HCT116 (cell line): Measurements from ENCODE around the gene HDAC5. TPM values are rescaled to one million over a fixed set of nuclear protein-coding genes. Genes with fewer than 3 reads are reported as not detected.

Source experiments
- ATAC-seq: fragments of 200-7000 bp; cut with Tn5 transposase; 2 replicates; pipeline ENCODE4 v1.9.1; 2020; ENCODE audit warnings: mild to moderate bottlenecking, moderate library complexity
- BruUV-seq: library from RNA; stranded (reverse); fragments of 400-500 nt; replicated peaks from 2 replicates; lab custom pipeline; 2021; lab: Mats Ljungman, UMichigan
- CTCF ChIA-PET: fragments of 300-600 bp; sonication (Branson Sonifier 250); formaldehyde crosslinking; loops from one replicate; lab custom pipeline; 2021; ENCODE audit warnings: antibody characterized with exemption; lab: Charles Lee
- POLR2A ChIA-PET: fragments of 300-600, 350-600 bp; sonication (Branson Sonifier 250); formaldehyde crosslinking; loops from one replicate; lab custom pipeline; 2021; ENCODE audit warnings: antibody characterized with exemption; lab: Charles Lee
- RAD21 ChIA-PET, 2 experiments: fragments of 300-600 bp; sonication (Branson Sonifier 250); formaldehyde crosslinking; loops; one replicate each; lab custom pipeline; 2023; ENCODE audit warnings: low total read pairs in 2 of 2; ENCODE audit not compliant: uncharacterized antibody in 2 of 2, unreplicated experiment in 2 of 2, low non-redundant PET in 1 of 2; lab: Charles Lee
- DNase-seq: peaks from one replicate; pipeline ENCODE4 v3.0.0-alpha.2; 2010; ENCODE audit warnings: low read depth, low spot score
- H2AFZ ChIP-seq: fragments of 200-600 bp; shearing (Covaris generic), sonication (generic); 2 replicates; pipeline ENCODE4 v1.6.1; 2017; ENCODE audit warnings: low read depth, mixed run types, mixed read lengths, antibody characterized with exemption, low read length; ENCODE audit not compliant: poor library complexity, severe bottlenecking
- H3K27ac ChIP-seq: 2 replicates; pipeline ENCODE4 v1.5.1; 2012; ENCODE audit warnings: low read depth, low read length
- H3K27me3 ChIP-seq: fragments of 200-600 bp; sonication (generic); 2 replicates; pipeline ENCODE4 v1.6.1; 2016; ENCODE audit warnings: mixed run types, low read length, mixed read lengths; ENCODE audit not compliant: insufficient read depth
- H3K36me3 ChIP-seq, 2 experiments: fragments of 200-500 bp in 1 of 2; fragments of 200-600 bp in 1 of 2; sonication (Bioruptor generic) in 1 of 2; sonication (generic) in 1 of 2; 2 replicates each; pipeline versions ENCODE4 v1.5.1 to v1.6.1; 2014 to 2016; ENCODE audit warnings: low read length in 2 of 2, inconsistent platforms in 1 of 2, mixed read lengths in 1 of 2, mixed run types in 1 of 2; ENCODE audit not compliant: insufficient read depth in 2 of 2, control insufficient read depth in 1 of 2
- H3K4me1 ChIP-seq, 2 experiments: fragments of 200-600 bp in 1 of 2; sonication (generic) in 1 of 2; 2 replicates each; pipeline versions ENCODE4 v1.5.1 to v1.6.1; 2012 to 2017; ENCODE audit warnings: low read length in 2 of 2, inconsistent platforms in 1 of 2, mild to moderate bottlenecking in 1 of 2, mixed read lengths in 1 of 2, mixed run types in 1 of 2, moderate library complexity in 1 of 2; ENCODE audit not compliant: insufficient read depth in 2 of 2, control insufficient read depth in 1 of 2
- H3K4me2 ChIP-seq: fragments of 200-600 bp; sonication (generic); 2 replicates; pipeline ENCODE4 v1.6.1; 2017; ENCODE audit warnings: mixed run types, low read length, mixed read lengths
- H3K4me3 ChIP-seq, 2 experiments: fragments of 200-600 bp in 1 of 2; sonication (generic) in 1 of 2; replicated peaks in 1 of 2; 2 replicates each; pipeline ENCODE4 v1.5.1; 2011 to 2016; ENCODE audit warnings: low read length in 2 of 2, control low read depth in 1 of 2, low read depth in 1 of 2, mild to moderate bottlenecking in 1 of 2, mixed read lengths in 1 of 2, mixed run types in 1 of 2
- H3K79me2 ChIP-seq: fragments of 200-600 bp; sonication (generic); 2 replicates; pipeline ENCODE4 v1.6.1; 2017; ENCODE audit warnings: mild to moderate bottlenecking, mixed run types, low read length, moderate library complexity, mixed read lengths; ENCODE audit not compliant: insufficient read depth
- H3K9ac ChIP-seq: fragments of 200-600 bp; sonication (generic); 2 replicates; pipeline ENCODE4 v1.6.1; 2016; ENCODE audit warnings: low read length, mixed read lengths
- H3K9me2 ChIP-seq: fragments of 200-600 bp; sonication (generic), shearing (Covaris generic); 2 replicates; pipeline ENCODE4 v1.6.1; 2017; ENCODE audit warnings: mixed run types, mild to moderate bottlenecking, moderate library complexity; ENCODE audit not compliant: insufficient read depth
- H3K9me3 ChIP-seq, 2 experiments: fragments of 200-500 bp in 1 of 2; fragments of 200-600 bp in 1 of 2; sonication (Bioruptor generic) in 1 of 2; sonication (generic) in 1 of 2; 2 replicates each; pipeline ENCODE4 v1.6.1; 2014 to 2017; ENCODE audit warnings: low read length in 2 of 2, mixed read lengths in 2 of 2, inconsistent platforms in 1 of 2, low read depth in 1 of 2, mild to moderate bottlenecking in 1 of 2, mixed run types in 1 of 2, moderate library complexity in 1 of 2; ENCODE audit not compliant: control insufficient read depth in 1 of 2, insufficient read depth in 1 of 2
- H4K20me1 ChIP-seq: fragments of 200-600 bp; sonication (generic), shearing (Covaris generic); 2 replicates; pipeline ENCODE4 v1.6.1; 2017; ENCODE audit warnings: mixed run types, mild to moderate bottlenecking, moderate library complexity; ENCODE audit not compliant: insufficient read depth
- EGR1 ChIP-seq: IDR thresholded peaks from 2 replicates; pipeline ENCODE4 v1.6.1; 2012; ENCODE audit warnings: low read depth
- FOSL1 ChIP-seq: IDR thresholded peaks from 2 replicates; pipeline ENCODE4 v1.6.1; 2012; ENCODE audit warnings: low read depth
- MAX ChIP-seq: IDR thresholded peaks from 2 replicates; pipeline ENCODE4 v1.6.1; 2012
- TCF7L2 ChIP-seq: IDR thresholded peaks from 2 replicates; pipeline ENCODE4 v1.7.0; 2011; ENCODE audit warnings: borderline replicate concordance, inconsistent platforms; ENCODE audit not compliant: insufficient read depth, insufficient read length; ENCODE audit errors: extremely low read depth
- ZNF274 ChIP-seq: fragments of 200-500 bp; sonication (Bioruptor generic); IDR thresholded peaks from 2 replicates; pipeline ENCODE4 v1.6.1; 2014; ENCODE audit warnings: mild to moderate bottlenecking, low read depth, low read length, inconsistent platforms
- intact Hi-C: fragments of 100-400 bp; cut with micrococcal nuclease; formaldehyde crosslinking; loops from 2 replicates; pipeline ENCODE4 v1.10.0; 2022
- total RNA-seq: library from RNA; stranded (reverse); gene quantifications from one replicate; pipeline ENCODE4 v1.2.1, GENCODE V29; 2021; ENCODE audit not compliant: unreplicated experiment
- TF ChIP-seq, protein P1 (sequence below): IDR thresholded peaks from 2 replicates; pipeline ENCODE4 v1.6.1; 2011; ENCODE audit warnings: mild to moderate bottlenecking, low read length, moderate library complexity; ENCODE audit not compliant: insufficient replicate concordance; ENCODE audit errors: extremely low read depth

Gene HDAC5
- total RNA-seq, 1 experiment from 2014 or later, result 32.9 TPM

DNA sequence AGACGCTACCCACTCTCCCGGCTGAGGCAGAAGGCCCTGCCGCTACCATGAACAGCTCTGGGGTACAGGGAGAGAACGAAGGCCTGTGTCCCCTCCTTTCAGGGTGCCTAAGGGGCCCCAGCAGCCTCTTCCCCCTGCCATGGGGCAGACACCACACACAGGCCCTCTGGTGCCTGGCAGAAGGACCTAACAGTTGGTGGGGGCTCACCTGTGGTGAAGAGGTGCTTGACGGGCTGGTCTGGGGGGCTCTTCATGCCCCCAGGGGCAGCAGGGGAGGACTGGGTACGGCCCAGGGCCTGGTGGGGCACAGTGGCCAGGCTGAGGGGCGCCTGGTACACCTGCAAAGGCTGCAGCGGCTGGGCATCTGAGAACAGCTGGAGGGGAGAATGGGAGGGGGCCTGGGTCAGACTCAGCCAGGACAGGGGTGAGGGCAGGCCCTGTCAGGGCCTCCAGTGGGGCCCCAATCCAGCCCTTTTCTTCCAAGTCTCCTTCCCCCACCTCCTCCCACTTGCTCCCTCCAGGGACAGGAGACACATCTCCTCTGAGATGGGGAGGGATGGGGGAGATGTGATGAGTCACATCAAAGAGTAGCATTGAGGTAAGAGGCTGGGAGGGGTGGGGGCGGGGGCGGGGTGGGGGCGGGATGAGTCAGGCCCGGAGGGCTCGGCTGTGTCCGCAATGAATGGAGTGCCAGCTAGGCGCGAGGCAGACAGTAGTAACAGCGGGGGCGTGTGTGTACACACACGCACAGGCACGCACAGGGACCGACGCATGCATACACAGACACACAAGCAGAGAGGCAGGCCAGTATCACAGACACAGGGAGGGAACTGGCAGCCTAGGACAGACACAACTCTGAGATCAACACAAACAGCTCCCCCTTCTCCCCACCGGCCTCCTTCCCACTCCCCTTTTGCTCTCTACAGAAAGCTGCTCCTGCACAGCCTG lies 36.8 kb downstream of the HDAC5 start:
- peaks cover 29 to 59% of the 10 kb centered on the region in 2 experiments for H3K4me1 ChIP-seq
- ChIA-PET POLR2A (interaction anchor here (1.0 to 1.2 kb wide), 2 partner anchors 29 to 52 kb away, joined by 3 read pairs; no protein-coding TSS in a partner anchor), CTCF (interaction anchor here (1.0 kb wide), 1 partner anchor 29 kb away, joined by 4 read pairs; no protein-coding TSS in a partner anchor), RAD21 (interaction anchor here in 1 of 2 experiments (0.6 kb wide), 1 partner anchor 15 kb away, joined by 4 read pairs; no protein-coding TSS in a partner anchor)
- DNase-seq (peak; percentile 37), ATAC-seq (peak; percentile 71)
- H2AFZ ChIP-seq, result no peak overlapping the region
- H3K27ac ChIP-seq, result peak overlapping the region; percentile 48
- no TSS peak for BruUV-seq
- no peaks in the 10 kb centered on the region for H3K27me3 ChIP-seq
- H3K4me2 ChIP-seq, result peak overlapping the region; percentile 77
- H3K9me2 ChIP-seq, result no peaks in the 10 kb centered on the region
- H4K20me1 ChIP-seq, result no peaks in the 10 kb centered on the region
- H3K9me3 ChIP-seq, result no peaks in the 10 kb centered on the region
- intact Hi-C loops, result no loop called here
- peak overlapping the region; percentile 48 for H3K9ac ChIP-seq
- H3K79me2 ChIP-seq, result no peaks in the 10 kb centered on the region
- peaks cover 0 to 4% of the 10 kb centered on the region in 2 experiments; a peak in 1 of 4 replicates for H3K36me3 ChIP-seq
- TF ChIP-seq EGR1 (peak; percentile 85), TCF7L2 (peak; percentile 73), FOSL1 (no peak), MAX (peak; percentile 37; the same call in 1 of the 2 replicates), ZNF274 (no peak)
- TF ChIP-seq, protein P1, sequence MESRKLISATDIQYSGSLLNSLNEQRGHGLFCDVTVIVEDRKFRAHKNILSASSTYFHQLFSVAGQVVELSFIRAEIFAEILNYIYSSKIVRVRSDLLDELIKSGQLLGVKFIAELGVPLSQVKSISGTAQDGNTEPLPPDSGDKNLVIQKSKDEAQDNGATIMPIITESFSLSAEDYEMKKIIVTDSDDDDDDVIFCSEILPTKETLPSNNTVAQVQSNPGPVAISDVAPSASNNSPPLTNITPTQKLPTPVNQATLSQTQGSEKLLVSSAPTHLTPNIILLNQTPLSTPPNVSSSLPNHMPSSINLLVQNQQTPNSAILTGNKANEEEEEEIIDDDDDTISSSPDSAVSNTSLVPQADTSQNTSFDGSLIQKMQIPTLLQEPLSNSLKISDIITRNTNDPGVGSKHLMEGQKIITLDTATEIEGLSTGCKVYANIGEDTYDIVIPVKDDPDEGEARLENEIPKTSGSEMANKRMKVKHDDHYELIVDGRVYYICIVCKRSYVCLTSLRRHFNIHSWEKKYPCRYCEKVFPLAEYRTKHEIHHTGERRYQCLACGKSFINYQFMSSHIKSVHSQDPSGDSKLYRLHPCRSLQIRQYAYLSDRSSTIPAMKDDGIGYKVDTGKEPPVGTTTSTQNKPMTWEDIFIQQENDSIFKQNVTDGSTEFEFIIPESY, result no peak
- TF ChIP-seq, all 23 proteins: peak for 3
- H3K4me3 ChIP-seq, result peak overlapping the region in 1 of 2 experiments; percentile 33; a peak in 1 of 4 replicates
